Measurements from ENCODE around the gene MDC1.
"Not testable (repeated sequence)": the region's sequence is repeated elsewhere in the genome, so short reads cannot be mapped to it uniquely, and the experiment has no call there.

MDC1 gene

GRCh38 chr6:30678964-30679726 is 37.9 kb downstream of the MDC1 start:
- DNase-seq, result peak; percentile 93

DNA sequence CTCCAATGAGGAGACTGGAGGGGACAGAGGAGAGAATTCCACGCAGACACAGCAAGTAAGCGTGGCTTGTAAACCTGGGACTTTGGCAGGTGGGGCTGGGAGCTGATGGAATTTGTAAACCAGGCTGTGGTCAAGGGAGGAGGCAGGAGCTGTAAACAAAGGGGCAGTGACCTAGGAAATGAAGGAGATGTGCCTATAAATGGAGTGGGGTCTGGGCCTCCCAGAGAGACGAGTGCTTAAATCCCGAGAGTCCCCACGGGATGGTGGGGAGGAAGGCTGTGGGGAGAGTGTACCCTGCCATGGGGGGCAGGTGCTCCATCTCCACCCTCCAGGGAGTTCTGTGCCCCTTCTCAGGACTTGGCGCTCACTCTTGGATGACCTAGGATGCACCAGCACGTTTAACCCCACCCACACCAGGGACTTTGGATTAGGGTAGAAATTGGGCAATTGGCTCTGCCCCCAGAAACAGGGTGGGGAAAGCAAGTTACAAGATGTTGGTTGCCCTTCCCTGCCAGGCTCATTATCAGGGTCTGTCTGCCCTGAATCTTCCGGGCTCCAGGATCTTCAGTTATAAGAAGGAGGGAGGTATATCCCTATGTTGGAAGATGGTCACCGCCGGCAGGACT is 40.3 kb downstream of the MDC1 start:
- DNase-seq, result no peak

DNA sequence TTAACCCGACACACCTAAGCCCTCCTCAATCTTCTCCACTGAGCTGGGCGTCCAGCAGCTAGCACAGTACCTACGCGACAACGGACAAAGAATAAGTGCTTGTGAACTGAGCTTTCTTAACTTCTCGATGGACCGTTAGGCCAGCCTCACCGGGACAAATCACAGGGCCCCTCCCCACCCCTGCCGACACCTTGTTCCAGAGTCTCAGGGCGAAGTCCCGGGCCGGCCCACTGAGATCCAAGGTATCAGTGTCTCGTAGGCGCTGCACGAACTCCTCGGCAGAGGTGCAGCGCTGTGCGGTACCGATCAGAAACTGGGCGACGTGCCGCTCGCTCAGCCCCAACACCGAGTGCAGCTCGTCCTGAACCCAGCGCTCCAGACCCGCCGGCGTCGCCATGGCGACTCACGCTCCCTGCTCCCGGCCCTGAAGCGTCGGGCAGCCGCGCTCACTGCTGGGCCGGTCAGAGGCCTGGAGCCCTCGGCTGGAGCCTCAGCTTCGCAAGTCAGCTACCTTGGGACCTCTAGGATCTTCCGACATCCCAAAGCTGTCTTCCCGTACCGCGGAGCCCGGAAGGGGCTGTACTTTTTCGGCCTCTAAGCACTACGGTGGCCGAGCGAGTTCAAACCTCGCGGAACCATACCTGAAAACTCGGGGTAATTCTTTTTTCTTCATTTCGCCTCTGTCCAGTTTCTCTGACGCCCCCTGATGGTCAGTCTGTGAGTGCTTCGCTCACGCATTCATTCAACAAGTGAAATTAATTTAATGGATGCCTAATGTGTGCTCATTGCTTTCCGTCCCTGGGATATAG is 44.4 kb downstream of the MDC1 start, which contains the start of gene DHX16:
Gene DHX16 (minus strand): TSS at position 562 of the 809 bp plus-strand sequence. CDS start 165 bp downstream, at position 397.
- DNase-seq, result peak; percentile 89

- no peak for DNase-seq
Measured at GRCh38 chr6:30670760-30671527, 46.1 kb downstream of the MDC1 start.

DNA sequence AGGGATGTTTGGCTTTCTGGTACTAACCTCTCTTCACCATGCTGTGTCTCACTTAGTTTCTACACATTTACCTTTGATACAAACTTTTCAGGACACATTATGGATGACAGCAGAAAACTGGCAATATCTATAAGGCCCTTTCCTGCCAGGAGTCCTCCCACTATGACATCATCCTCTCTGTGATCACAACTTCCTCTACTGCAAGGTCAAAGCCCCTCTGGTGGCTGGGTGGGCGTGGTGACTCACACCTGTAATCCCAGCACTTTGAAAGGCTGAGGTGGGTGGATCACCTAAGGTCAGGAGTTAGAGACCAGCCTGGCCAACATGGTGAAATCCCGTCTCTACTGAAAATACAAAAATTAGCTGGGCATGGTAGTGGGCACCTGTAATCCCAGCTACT is 50.8 kb downstream of the MDC1 start:
- not testable (repeated sequence) for DNase-seq

- no peak for DNase-seq
Measured at GRCh38 chr6:30664994-30665767, 51.9 kb downstream of the MDC1 start.

- DNase-seq, result not testable (repeated sequence)
Measured at GRCh38 chr6:30657922-30658321, 59.2 kb downstream of the MDC1 start.

DNA sequence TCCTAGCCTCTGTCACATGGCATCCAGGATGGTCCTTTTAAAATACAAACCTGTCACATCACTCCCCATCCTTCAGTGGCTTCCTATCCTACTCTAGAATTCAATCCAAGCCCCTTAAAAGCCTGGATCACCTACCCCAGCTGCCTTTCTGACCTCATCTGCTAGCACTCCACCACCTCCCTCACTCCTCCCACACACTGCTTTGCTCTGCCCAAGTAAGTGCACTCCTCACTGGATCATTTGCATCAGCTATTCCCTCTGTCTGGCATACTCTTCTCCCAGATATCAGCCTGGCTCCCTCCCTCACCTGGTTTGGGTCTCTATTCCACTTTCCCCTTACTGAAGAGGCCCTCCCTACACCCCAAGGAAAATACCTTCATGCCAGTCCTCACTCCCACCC is 59.6 kb downstream of the MDC1 start:
- DNase-seq, result no peak

GRCh38 chr6:30656513-30656912 is 60.6 kb downstream of the MDC1 start:
- no peak for DNase-seq

DNA sequence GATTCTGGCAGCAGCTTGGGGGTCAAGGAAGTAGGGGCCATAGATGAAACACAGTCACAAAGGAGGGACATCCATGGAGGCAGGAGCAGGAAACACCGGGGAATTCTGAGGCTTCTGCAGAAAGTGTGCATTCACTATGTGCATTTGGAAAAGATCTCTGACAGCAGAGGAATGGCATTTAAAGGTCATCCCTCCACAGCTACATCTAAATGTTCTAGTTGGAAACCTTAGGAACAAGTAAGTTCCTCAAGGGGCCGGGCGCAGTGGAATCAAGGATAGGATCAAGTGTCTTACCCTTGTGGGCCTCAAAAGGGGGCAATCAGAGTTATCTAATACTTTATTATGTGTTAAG is 61.4 kb downstream of the MDC1 start:
- no peak for DNase-seq

DNA sequence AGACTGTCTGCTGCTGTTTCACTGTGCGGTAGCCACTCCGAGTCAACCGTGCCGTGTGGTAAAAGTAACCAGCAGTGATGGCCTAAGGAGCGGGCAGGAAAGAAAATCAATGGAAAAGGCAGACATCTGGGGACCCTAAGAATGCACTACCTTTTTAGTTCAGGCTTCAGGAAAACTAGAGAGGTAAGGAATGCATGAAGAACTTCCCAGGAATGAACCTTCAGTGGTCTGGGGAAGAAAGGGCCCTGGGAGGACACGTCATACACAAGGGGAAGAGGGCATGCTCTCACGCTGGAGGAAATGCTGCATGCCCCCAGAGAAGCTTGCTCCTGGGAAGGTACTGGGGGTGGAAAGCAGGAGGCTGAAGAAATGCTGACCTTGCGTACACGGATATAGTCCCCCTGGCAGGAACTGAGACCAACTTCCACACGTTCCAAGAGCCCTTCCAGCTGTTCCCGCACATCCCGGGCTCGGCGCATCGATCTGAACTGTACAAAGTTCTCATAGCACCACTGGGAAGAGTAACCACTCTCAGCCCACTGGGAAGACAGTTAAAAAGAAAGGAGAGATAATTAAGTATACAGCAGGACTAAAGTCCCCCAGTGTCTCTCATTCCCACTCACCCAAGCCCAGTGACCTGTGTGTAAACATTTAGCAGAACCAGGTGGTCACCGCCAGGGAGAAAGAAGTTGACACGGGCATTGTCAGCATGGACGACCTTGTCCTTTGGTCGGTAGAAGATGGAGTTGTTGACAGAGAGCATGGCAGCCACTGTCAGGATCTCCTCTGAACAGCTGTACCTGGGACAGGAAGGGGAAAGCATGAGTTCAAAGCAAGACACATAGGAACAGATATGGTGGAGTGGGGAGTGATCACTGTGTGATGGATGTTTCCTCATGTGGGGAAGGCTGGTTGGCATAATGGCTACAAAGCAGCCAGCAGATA is 62.0 kb downstream of the MDC1 start:
- no peak for DNase-seq

DNA sequence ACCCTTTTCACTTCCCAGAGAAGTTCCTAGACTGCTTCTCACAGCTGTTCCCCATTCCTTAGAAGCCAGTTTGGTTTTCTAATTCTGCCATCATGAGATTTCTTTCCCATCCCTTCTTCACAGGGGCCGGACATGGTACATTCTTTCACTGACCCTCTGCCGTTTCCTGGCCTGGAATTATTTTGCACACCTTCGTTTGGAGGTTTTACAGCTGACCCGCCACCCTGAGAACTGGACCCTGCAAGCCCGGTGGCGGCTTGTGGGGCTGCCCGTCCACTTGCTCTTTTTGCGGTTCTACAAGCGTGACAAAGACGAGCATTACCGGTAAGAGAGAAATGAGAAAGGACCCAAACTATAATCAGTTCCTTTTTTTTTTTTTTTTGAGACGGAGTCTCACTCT is 65.9 kb downstream of the MDC1 start:
- DNase-seq, result no peak

Data from activated CD4-positive, CD25-positive, alpha-beta regulatory T cell treated with anti-CD3 and anti-CD28 coated beads, Interleukin-2, amount 50 U/mL, for 72 hours (primary cell).